SK-N-SH (cell line): Measurements from ENCODE around the gene BTG1.

Experiments
- EZH2phosphoT487 ChIP-seq: fragments of 200-600 bp; sonication (generic); IDR thresholded peaks from 2 replicates; pipeline ENCODE4 v1.6.1; 2017; ENCODE audit warnings: low read depth, mixed run types, mild to moderate bottlenecking, antibody characterized with exemption, moderate library complexity, borderline replicate concordance
- FOXM1 ChIP-seq: IDR thresholded peaks from 2 replicates; pipeline ENCODE4 v1.4.0; 2012; ENCODE audit warnings: low read depth, mild to moderate bottlenecking
- JUND ChIP-seq: IDR thresholded peaks from 2 replicates; pipeline ENCODE4 v1.4.0; 2012
- RAD21 ChIP-seq: IDR thresholded peaks from 2 replicates; pipeline ENCODE4 v1.6.1; 2012; ENCODE audit warnings: mild to moderate bottlenecking, low read length
- RCOR1 ChIP-seq: fragments of 150-350 bp; IDR thresholded peaks from 2 replicates; pipeline ENCODE4 v1.6.1; 2017; ENCODE audit warnings: antibody characterized with exemption, low read length
- RFX5 ChIP-seq: IDR thresholded peaks from 2 replicates; pipeline ENCODE4 v1.6.1; 2012; ENCODE audit warnings: mild to moderate bottlenecking, improper control_type of control experiment, low read length
- RXRA ChIP-seq: IDR thresholded peaks from 2 replicates; pipeline ENCODE4 v1.4.0; 2012; ENCODE audit warnings: low read depth, mild to moderate bottlenecking, borderline replicate concordance
- TAF1 ChIP-seq: IDR thresholded peaks from 2 replicates; pipeline ENCODE4 v1.6.1; 2012; ENCODE audit warnings: low read depth, mild to moderate bottlenecking, low read length, moderate library complexity, borderline replicate concordance
- TF ChIP-seq, protein P1 (sequence below): IDR thresholded peaks from 2 replicates; pipeline ENCODE4 v1.6.1; 2012; ENCODE audit warnings: mild to moderate bottlenecking, low read depth, low read length, moderate library complexity
- TF ChIP-seq, protein P2 (sequence below): fragments of 200-600 bp; sonication (generic); IDR thresholded peaks from 2 replicates; pipeline ENCODE4 v1.6.1; 2017; ENCODE audit warnings: antibody characterized with exemption, mild to moderate bottlenecking, moderate library complexity

DNA sequence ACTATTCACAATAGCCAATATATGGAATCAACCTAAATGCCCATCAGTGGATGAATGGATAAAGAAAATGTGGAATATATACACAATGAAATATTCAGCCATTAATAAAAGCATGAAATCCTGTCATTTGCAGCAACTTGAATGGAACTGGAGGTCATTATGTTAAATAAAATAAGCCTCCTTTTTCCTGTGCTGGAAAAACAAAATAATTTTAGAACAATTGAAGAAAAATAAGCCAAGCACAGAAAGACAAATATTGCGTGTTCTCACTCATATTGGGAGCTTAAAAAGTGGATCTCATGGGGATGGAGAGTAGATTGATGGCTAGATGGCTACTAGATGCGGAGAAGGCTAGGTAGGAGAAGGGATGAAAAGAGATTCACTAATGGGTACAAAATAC lies 6.3 kb upstream of the BTG1 start:
- TF ChIP-seq, protein P1, sequence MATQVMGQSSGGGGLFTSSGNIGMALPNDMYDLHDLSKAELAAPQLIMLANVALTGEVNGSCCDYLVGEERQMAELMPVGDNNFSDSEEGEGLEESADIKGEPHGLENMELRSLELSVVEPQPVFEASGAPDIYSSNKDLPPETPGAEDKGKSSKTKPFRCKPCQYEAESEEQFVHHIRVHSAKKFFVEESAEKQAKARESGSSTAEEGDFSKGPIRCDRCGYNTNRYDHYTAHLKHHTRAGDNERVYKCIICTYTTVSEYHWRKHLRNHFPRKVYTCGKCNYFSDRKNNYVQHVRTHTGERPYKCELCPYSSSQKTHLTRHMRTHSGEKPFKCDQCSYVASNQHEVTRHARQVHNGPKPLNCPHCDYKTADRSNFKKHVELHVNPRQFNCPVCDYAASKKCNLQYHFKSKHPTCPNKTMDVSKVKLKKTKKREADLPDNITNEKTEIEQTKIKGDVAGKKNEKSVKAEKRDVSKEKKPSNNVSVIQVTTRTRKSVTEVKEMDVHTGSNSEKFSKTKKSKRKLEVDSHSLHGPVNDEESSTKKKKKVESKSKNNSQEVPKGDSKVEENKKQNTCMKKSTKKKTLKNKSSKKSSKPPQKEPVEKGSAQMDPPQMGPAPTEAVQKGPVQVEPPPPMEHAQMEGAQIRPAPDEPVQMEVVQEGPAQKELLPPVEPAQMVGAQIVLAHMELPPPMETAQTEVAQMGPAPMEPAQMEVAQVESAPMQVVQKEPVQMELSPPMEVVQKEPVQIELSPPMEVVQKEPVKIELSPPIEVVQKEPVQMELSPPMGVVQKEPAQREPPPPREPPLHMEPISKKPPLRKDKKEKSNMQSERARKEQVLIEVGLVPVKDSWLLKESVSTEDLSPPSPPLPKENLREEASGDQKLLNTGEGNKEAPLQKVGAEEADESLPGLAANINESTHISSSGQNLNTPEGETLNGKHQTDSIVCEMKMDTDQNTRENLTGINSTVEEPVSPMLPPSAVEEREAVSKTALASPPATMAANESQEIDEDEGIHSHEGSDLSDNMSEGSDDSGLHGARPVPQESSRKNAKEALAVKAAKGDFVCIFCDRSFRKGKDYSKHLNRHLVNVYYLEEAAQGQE: no peak
- TF ChIP-seq, protein P2, sequence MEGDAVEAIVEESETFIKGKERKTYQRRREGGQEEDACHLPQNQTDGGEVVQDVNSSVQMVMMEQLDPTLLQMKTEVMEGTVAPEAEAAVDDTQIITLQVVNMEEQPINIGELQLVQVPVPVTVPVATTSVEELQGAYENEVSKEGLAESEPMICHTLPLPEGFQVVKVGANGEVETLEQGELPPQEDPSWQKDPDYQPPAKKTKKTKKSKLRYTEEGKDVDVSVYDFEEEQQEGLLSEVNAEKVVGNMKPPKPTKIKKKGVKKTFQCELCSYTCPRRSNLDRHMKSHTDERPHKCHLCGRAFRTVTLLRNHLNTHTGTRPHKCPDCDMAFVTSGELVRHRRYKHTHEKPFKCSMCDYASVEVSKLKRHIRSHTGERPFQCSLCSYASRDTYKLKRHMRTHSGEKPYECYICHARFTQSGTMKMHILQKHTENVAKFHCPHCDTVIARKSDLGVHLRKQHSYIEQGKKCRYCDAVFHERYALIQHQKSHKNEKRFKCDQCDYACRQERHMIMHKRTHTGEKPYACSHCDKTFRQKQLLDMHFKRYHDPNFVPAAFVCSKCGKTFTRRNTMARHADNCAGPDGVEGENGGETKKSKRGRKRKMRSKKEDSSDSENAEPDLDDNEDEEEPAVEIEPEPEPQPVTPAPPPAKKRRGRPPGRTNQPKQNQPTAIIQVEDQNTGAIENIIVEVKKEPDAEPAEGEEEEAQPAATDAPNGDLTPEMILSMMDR: no peak
- TF ChIP-seq JUND (no peak), RAD21 (no peak), TAF1 (no peak), EZH2phosphoT487 (no peak), RCOR1 (no peak), FOXM1 (no peak), RFX5 (no peak), RXRA (no peak)
